Retina (tissue), 1 donor: ENCODE data around the gene EFNA2.

Experiments
- DNase-seq: peaks from one replicate; pipeline ENCODE4 v3.0.0-alpha.2; 2016

EFNA2 gene

DNA sequence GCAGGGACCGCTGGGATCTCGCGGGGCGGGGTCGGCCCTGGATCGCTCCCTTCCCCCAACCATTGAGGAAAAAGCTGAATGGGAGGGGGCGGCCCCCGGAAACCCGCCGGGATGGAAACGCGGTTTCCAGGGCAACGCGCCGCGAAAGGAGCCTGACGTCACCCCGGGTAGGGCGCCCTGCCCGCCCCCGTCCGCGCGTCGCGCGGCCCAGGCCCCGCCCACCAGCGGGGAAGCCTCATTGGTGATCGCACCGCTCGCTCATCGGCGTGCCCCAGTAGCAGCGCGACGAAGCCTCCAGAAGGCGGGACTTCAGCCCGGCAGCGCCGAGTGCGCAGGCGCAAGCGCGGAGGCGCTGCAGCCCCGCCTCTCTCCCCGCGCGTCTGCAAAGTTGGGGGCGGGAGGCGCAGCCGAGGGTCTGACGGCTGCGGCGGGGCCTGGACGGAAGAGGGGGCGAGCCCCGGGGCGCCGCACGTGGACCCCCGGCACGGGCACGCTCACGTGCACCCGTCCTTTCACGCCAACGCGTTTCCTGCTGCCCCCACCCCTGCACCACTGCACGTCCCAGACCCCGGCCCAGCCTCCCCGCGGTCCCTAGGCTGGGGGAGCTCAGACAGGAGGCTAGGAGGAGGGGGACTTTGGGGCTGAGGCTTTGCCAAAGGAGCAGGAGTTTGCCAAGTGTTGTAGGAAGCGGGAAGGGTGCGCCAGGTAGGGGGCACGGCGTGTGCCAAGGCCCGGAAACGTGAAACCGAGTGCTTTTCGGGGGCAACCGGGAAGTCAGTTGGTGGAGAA lies 24.7 kb upstream of the EFNA2 start:
- DNase-seq = peak; percentile 97

DNA sequence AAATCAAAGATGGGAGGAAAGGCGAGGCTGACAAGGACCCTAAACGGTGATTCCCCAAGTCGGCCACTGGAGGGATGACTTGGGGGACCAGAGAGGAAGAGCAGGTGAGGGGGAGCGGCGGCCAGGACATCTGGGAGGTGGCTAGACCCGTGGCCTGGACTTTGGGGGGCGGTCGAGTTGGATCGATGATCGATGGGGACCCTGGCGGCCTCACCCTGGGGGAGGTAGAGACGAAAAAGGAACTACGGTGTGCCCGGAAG lies 24.2 kb upstream of the EFNA2 start:
- DNase-seq = no peak

GRCh38 chr19:1261798-1262622 lies 23.7 kb upstream of the EFNA2 start:
- peak; percentile 54 for DNase-seq

- peak; percentile 30 for DNase-seq
These were observed 23.0 kb upstream of the EFNA2 start for GRCh38 chr19:1262623-1263123.

- DNase-seq = no peak
These were observed 22.5 kb upstream of the EFNA2 start for GRCh38 chr19:1263188-1263587.

DNA sequence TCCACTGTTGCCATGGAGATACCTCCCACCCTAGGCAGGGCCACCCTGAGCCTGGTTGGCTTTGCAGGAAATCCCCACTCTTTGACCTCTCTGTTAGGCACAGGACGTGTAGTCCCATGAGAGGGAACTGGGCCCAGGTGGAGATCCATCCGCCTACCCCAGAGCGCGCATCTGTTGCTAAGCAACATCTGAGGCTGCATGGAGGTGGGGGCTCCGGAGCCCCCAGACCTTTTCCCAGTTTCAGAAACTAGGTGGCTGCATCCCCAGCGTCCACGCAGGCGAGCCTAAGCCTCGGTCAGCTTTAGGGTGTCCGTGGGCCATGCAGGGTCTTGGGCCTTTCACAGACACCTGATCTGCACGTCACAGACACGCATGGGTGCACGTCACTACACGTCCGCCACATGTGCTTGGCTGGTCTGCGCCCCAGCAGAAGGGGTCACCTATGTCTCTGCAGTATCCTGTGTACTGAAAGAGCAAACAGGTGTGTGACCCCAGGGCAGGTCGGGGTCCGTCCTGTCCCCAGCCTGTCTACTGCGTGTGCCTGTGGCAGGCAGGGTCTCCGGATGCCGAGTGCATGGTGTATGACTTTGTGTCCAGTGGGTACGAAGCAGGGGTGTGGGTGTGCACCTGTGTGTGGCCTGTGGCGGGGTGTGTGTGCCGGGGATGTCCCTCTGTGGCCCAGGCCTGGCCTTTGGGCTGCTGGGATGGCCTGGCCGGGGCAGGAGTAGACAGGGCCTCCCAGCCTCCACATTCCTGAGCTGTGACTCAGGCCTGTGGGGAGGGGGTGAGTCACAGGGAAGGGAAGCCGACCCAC lies 20.7 kb upstream of the EFNA2 start:
- DNase-seq = peak; percentile 73

- no peak for DNase-seq
These were observed 20.0 kb upstream of the EFNA2 start for GRCh38 chr19:1265615-1266128.

DNA sequence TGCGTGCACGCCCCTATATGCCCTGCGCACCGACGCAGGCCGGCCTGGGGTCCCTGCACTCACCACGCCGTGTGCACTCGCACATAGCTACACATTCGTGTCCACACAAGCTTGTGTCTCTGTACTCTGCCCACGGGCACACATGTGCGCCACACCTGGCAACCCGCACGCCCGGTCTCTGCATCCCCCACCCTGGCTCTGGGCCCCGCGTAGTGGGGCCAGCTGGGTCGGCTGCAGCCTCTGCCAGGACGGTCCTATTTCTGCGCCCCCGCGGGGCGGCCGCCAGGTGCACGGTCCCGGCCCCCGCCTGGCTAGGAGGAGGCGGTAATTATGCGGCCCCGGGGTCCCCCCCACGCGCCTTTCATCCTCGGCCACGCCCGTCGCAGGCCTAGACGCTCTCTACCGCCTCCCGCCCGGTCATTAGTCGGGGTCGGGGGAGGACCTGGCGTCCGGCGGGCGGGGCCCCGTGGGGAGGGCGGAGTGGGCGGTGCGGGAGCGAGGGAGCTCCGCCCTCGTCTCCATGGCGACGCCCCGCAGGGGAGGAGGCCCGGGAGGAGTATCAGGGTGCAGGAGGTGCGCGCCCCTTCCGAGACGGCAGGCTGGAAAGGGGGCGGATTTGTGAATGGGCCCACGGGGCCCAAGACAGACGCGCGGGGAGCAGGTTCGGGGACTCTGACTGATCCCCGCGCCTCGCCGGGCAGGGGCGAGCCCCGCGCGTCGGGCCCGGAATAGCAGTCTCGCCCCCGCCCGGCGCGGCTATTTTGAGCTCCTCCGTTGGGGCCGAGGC lies 19.4 kb upstream of the EFNA2 start:
- peak; percentile 86 for DNase-seq

DNA sequence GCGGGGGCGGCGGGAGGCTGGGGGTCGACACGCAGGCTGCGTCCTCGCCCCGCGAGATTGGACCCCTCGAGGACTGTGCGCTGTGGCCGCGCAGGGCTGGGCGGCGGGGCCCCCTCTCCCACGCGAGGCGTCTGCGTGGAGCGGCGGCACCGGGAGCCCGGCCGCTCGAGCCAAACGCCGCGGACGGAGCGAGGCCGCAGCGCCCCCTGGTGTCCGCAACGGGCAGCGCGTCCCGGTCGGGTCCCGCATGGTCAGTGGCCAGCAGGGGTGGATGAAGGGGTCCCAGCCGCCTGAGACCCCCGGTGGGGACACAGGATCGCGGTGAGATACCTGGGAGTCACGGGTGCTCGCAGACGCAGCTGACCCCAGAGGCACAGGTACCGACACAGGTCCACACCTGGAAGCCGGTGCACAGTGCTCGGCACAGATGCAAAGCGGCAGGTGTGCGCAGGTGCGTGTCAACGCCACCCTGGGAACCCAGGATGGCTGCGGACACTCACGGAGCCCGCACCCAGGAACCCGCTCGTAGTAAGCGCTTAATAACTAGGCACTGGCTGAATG lies 18.7 kb upstream of the EFNA2 start:
- DNase-seq = peak; percentile 93

DNA sequence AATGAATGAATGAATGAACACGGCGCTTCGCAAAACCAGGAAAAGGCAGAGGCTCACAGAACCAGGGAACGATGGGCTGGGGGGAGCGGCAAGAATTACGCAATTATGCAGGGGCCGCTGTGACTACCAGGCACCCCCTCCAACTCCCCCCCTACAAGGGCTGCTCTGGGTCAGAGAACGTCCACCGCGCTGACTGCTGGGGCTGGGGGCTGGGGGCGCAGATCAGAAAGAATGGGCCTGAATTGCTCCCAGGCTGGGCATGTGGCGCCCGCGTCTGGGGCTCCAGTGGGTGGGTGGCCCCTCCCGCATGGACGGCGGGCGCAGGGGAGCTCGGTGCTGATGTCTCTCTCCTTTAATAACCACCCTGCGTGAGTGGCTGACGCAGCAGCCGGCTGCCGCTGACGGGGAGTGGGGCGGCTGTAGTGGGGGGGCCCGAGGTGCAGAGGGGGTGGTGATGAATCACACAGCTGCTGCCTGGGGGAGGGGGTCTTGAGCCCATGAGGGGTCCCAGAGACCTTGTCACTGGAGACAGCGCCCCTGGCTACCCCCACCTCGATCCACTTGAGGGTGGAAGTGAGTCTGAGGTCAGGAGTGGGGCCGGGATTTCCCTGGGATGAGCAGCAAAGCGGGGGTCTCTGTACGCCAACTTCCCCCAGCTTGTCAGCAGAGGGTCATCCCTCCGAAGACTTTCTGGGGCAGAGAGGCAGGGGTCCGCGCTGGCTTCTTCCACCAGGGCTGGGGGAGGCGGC lies 18.0 kb upstream of the EFNA2 start:
- DNase-seq = peak; percentile 66

GRCh38 chr19:1268226-1269064 lies 17.2 kb upstream of the EFNA2 start:
- DNase-seq = no peak

DNA sequence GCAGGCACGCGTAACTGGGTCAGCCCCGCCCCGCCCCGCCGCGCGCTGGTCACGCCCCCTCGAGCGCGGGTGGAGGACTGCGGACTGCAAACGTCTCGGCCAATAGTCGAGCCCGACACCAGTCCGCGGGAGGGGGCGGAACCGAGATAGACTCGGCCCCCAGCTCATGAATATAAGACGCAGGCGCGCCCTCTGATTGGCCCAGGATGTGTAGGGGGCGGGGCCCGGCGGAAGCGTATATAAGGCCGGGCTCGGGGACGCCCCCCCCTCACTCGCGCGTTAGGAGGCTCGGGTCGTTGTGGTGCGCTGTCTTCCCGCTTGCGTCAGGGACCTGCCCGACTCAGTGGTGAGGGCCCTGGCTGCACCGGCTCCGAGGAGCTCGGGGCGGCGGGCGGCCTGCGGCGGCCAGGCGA lies 16.6 kb upstream of the EFNA2 start, which contains the start of gene CIRBP:
TSS of gene CIRBP (plus strand) at position 268 of the 413 bp plus-strand sequence. CDS start 1,602 bp downstream, outside the sequence.
- DNase-seq = peak; percentile 97

DNA sequence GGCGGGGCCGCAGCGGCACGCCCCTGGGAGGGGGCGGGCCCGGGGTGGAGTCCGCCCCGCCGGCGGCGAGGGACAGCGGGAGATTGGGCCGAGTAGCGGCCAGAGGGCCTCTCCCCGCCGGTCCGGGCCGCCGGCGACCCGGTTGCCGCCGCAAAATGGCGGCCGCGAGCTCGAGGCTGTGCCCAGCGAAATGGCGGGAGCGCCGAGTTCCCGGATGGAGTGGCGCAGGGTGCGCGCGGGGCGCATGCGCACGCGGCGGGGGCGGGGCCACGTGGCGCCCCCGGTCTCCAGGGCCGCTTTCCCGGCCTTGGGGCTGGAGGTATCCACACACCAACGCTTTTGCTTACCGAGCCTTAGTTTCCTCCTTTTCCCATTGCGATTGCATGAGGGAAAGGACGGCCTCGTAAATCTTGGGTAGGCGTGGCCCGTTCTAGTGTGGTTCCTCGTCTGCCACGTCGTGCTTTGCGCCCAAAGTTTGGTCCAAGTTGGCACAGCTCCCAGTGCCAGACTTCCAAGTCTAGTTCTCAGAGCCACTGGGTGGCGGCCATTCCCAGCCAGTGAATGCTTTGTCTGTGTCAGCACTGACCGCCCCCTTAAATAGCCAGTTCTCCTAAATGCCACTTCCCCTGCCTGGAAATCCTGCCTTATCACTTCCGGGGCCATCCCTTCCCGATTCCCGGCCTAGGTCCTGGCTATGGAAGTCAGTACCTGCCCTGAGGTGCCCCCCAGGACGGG lies 16.0 kb upstream of the EFNA2 start:
- peak; percentile 93 for DNase-seq

DNA sequence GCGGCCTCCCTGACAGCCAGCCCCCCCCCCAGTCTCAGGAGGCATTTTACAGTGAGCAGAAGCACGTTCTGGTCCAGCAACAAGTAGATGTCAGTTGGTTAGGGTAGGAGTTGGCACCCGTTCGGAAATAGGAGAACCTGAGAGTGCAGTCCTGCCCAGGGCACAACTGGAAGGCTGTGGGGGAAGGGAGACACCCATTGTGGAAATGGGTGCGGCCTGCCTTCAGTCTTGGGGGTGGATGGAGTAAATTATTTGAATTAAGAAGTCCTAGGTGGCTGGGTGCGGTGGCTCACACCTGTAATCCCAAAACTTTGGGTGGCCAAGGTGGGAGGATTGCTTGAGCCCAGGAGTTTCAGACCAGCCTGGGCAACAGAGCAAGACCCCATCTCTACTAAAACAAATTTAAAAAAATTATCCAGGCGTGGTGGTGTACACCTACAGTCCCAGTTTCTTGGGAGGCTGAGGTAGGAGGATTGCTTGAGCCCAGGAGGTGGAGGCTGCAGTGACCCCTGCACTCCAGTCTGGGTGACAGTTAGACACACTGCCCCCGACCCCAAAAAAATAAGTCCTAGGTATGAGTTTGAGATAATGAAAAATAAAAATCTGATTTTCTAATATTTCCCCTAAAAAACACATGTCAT lies 15.3 kb upstream of the EFNA2 start:
- no peak for DNase-seq

- no peak for DNase-seq
These were observed 14.7 kb upstream of the EFNA2 start for GRCh38 chr19:1270854-1271527.

DNA sequence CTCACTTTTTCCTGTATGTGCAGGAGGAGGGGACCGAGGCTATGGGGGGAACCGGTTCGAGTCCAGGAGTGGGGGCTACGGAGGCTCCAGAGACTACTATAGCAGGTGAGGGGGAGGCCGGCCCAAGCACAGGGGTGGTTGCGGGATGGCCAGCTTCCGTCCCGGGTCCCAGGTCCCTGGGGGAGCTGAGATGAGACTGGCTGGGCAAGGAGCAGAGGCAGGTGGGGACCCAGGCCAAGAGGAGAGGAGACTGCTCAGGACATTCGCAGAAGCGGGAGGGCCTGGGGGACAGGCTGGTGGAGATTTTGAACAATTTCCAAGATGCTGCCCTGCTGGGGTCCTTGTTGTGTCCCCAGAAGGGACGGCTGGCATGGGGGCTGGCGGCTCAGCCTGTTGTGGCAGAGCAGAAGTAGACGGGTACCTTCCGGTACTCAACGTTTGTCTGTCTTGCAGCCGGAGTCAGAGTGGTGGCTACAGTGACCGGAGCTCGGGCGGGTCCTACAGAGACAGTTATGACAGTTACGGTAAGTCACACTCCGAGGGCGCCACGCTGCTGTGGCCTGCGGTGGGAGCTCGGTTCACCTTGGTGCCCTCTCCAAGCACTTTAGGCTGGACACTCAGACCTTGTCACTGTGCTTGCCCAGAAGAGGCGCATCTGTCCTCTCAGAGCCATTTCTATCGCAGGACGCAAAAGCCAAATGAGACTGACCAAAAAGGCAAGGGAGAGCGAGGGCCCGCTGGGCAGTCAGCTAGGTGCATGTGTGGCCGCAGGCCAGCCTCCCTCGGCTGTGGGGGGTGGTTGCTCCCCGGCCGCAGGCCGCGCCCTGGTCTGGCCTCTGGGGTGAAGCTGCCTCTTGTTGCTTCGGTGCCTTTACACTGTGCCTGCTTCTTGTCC lies 13.9 kb upstream of the EFNA2 start:
- DNase-seq = no peak
